Stomach smooth muscle (tissue), 2 donors: ENCODE results near the gene RABIF.
"Not testable (repeated sequence)": the region's sequence is repeated elsewhere in the genome, so short reads cannot be mapped to it uniquely, and the experiment has no call there.

Source experiments
- H3K27ac ChIP-seq: one replicate; pipeline ENCODE4 v1.7.0; 2013; ENCODE audit warnings: mild to moderate bottlenecking, low read length, inconsistent platforms
- H3K27me3 ChIP-seq, 2 donors: one replicate each; pipeline ENCODE4 v1.7.0; 2013; ENCODE audit warnings: low read length in 2 of 2; ENCODE audit not compliant: insufficient read depth in 2 of 2, control insufficient read depth in 1 of 2
- H3K36me3 ChIP-seq, 2 donors: one replicate each; pipeline ENCODE4 v1.7.0; 2013; ENCODE audit warnings: low read length in 2 of 2; ENCODE audit not compliant: control insufficient read depth in 2 of 2, insufficient read depth in 2 of 2
- H3K4me1 ChIP-seq: one replicate; pipeline ENCODE4 v1.7.0; 2013; ENCODE audit warnings: low read length; ENCODE audit not compliant: control insufficient read depth, insufficient read depth
- H3K4me3 ChIP-seq, 2 donors: one replicate each; pipeline ENCODE4 v1.7.0; 2013; ENCODE audit warnings: low read length in 2 of 2
- H3K9ac ChIP-seq, 2 donors: one replicate each; pipeline ENCODE4 v1.7.0; 2013; ENCODE audit warnings: low read length in 2 of 2, mild to moderate bottlenecking in 1 of 2
- H3K9me3 ChIP-seq, 2 donors: one replicate each; pipeline ENCODE4 v1.7.0; 2013; ENCODE audit warnings: low read length in 2 of 2; ENCODE audit not compliant: control insufficient read depth in 2 of 2
- donor health status: healthy.
- donor health status: Pancreatic carcinoma.

The RABIF gene

DNA sequence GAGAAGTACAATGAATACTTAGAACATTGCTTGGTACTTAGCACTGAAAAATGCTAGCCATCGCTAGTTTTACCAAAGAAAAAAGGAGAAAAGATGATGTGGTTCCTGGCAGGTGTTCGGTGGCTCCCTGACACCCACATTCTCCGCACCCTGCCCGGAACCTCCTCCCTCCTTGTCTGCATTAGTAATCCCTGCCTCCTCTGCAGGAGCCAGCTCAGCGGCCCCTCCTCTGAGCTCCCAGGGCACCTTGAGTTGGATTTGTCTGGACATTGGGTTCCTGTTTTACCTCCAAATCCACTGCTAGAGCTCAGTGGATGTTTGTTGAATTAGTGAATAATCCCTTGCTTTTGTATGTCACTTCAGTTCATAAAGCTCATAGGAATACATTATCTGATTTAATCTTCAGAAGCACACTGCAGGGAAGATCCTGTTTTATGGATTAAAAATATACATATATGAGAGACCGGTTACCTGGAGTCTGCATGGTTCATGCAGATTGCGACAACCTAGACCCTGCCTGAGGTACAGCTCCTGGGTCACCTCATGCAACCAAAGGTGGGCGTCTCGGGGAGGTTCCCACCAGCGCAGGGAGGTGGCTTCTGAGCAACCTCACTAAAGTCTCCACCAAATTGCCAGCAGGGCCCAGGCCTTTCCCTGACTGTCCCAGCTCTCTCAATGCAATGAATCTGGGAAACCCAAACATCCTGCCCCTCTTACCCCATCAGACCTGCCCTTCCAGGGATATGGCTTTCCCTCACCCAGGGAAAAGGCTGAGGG is 54.0 kb downstream of the RABIF start:
- no peaks in the 10 kb centered on the region for H3K9me3 ChIP-seq
- H3K4me1 ChIP-seq: no peaks in the 10 kb centered on the region
- peaks cover 0 to 2% of the 10 kb centered on the region in 2 donors for H3K27me3 ChIP-seq
- H3K36me3 ChIP-seq: no peaks in the 10 kb centered on the region
- H3K9ac ChIP-seq: no peak overlapping the region
- no peak overlapping the region for H3K4me3 ChIP-seq
- no peak overlapping the region for H3K27ac ChIP-seq

DNA sequence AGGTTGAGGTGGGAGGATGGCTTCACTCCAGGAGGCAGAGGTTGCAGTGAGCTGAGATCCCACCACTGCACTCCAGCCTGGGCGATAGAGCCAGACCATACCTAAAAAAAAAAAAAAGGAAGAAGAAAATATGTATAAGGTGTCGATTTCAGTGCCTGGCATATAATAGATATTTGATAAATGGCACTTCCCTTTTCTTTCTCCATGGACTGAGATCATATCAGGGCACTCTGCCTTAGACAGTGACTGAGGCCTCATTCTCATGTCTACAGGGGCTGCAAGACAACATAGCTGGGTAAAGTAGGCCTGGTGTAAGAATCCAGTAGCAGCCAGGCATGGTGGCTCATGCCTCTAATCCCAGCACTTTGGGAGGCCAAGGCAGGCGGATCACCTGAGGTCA is 57.0 kb downstream of the RABIF start:
- H3K9me3 ChIP-seq: no peaks in the 10 kb centered on the region
- H3K4me1 ChIP-seq: no peaks in the 10 kb centered on the region
- no peak overlapping the region for H3K4me3 ChIP-seq
- H3K9ac ChIP-seq: no peak overlapping the region
- no peaks in the 10 kb centered on the region for H3K36me3 ChIP-seq
- H3K27me3 ChIP-seq: peaks cover 0 to 2% of the 10 kb centered on the region in 2 donors
- H3K27ac ChIP-seq: no peak overlapping the region

DNA sequence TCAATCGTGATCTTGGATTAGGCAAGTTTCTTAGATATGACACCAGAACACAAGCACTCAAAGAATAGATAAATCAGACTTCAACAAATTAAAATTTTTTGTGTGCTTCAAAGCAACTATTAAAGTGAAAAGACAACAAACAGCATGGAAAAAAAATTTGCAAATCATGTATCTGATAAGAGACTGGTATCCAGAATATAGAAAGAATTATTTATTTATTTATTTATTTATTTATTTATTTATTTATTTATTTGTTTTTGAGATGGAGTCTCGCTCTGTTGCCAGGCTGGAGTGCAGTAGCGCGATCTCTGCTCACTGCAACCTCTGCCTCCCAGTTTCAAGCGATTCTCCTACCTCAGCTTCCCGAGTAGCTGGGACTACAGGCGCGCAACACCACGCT is 59.7 kb downstream of the RABIF start:
- not testable (repeated sequence) for H3K27me3 ChIP-seq, H3K9ac ChIP-seq, H3K4me1 ChIP-seq, H3K9me3 ChIP-seq, H3K4me3 ChIP-seq, H3K27ac ChIP-seq, H3K36me3 ChIP-seq
